SJSA1 (cell line): ENCODE data around the gene RNF150. TPM values are rescaled to one million over a fixed set of nuclear protein-coding genes. Genes with fewer than 3 reads are reported as not detected.

Experiments used
- DNase-seq, 2 experiments: peaks; one replicate each; pipeline ENCODE4 v3.0.0-alpha.2; 2015 to 2020; ENCODE audit warnings: low spot score in 2 of 2, low read depth in 1 of 2
- H3K27ac ChIP-seq: fragments of 250-450 bp; sonication (Bioruptor Pico); 2 replicates; pipeline ENCODE4 v1.5.1; 2020; ENCODE audit warnings: mild to moderate bottlenecking, moderate library complexity
- H3K27me3 ChIP-seq: fragments of 250-450 bp; sonication (Bioruptor Pico); replicated peaks from 2 replicates; pipeline ENCODE4 v1.5.1; 2020; ENCODE audit warnings: mild to moderate bottlenecking, moderate library complexity
- H3K36me3 ChIP-seq: fragments of 250-450 bp; sonication (Bioruptor Pico); 2 replicates; pipeline ENCODE4 v1.5.1; 2020; ENCODE audit warnings: mild to moderate bottlenecking
- H3K4me1 ChIP-seq: fragments of 250-450 bp; sonication (Bioruptor Pico); replicated peaks from 2 replicates; pipeline ENCODE4 v1.6.1; 2021; ENCODE audit warnings: mild to moderate bottlenecking
- H3K4me3 ChIP-seq: fragments of 250-450 bp; sonication (Bioruptor Pico); 2 replicates; pipeline ENCODE4 v1.5.1; 2020; ENCODE audit warnings: mild to moderate bottlenecking
- H3K9me3 ChIP-seq: fragments of 250-450 bp; sonication (Bioruptor Pico); replicated peaks from 2 replicates; pipeline ENCODE4 v1.5.1; 2020; ENCODE audit warnings: mild to moderate bottlenecking
- total RNA-seq: library from RNA; depleted of rRNA; stranded (reverse); fragments of >200 nt; shearing (Covaris generic); gene quantifications from 2 replicates; pipeline ENCODE4 v1.2.3, GENCODE V29; 2014

RNF150 gene
- total RNA-seq, 1 experiment from 2014 or later, result 6.7 TPM

GRCh38 chr4:140947506-140947905, 185.8 kb downstream of the RNF150 start:
- Histone ChIP-seq H3K9me3 (no peaks in the 10 kb centered on the region), H3K27me3 (no peaks in the 10 kb centered on the region), H3K36me3 (no peaks in the 10 kb centered on the region), H3K4me3 (no peak overlapping the region), H3K27ac (no peak overlapping the region), H3K4me1 (peaks cover 26% of the 10 kb centered on the region)
- DNase-seq, result no peak

- Histone ChIP-seq H3K4me1 (peaks cover 29% of the 10 kb centered on the region), H3K27ac (peak overlapping the region; percentile 92), H3K4me3 (no peak overlapping the region), H3K36me3 (no peaks in the 10 kb centered on the region), H3K27me3 (no peaks in the 10 kb centered on the region), H3K9me3 (no peaks in the 10 kb centered on the region)
- DNase-seq, result no peak
Measured at GRCh38 chr4:140945106-140945505, 188.2 kb downstream of the RNF150 start.

GRCh38 chr4:140944572-140944971, 188.7 kb downstream of the RNF150 start:
- H3K27ac ChIP-seq, result peak overlapping the region; percentile 92
- H3K9me3 ChIP-seq, result no peaks in the 10 kb centered on the region
- peaks cover 35% of the 10 kb centered on the region for H3K4me1 ChIP-seq
- H3K36me3 ChIP-seq, result no peaks in the 10 kb centered on the region
- H3K4me3 ChIP-seq, result no peak overlapping the region
- DNase-seq, result peak in 1 of 2 experiments; percentile 51
- no peaks in the 10 kb centered on the region for H3K27me3 ChIP-seq

GRCh38 chr4:140944199-140944515, 189.1 kb downstream of the RNF150 start:
- no peak overlapping the region for H3K4me3 ChIP-seq
- no peak for DNase-seq
- no peaks in the 10 kb centered on the region for H3K27me3 ChIP-seq
- H3K9me3 ChIP-seq, result no peaks in the 10 kb centered on the region
- no peaks in the 10 kb centered on the region for H3K36me3 ChIP-seq
- peaks cover 39% of the 10 kb centered on the region for H3K4me1 ChIP-seq
- H3K27ac ChIP-seq, result peak overlapping the region; percentile 92

GRCh38 chr4:140943486-140944198, 189.6 kb downstream of the RNF150 start:
- H3K9me3 ChIP-seq, result no peaks in the 10 kb centered on the region
- H3K4me3 ChIP-seq, result no peak overlapping the region
- peak overlapping the region; percentile 92 for H3K27ac ChIP-seq
- peak; percentile 60 to 82 for DNase-seq
- no peaks in the 10 kb centered on the region for H3K36me3 ChIP-seq
- H3K4me1 ChIP-seq, result peaks cover 44% of the 10 kb centered on the region
- no peaks in the 10 kb centered on the region for H3K27me3 ChIP-seq

- Histone ChIP-seq H3K9me3 (no peaks in the 10 kb centered on the region), H3K27ac (no peak overlapping the region), H3K4me3 (no peak overlapping the region), H3K36me3 (no peaks in the 10 kb centered on the region), H3K27me3 (no peaks in the 10 kb centered on the region), H3K4me1 (peaks cover 62% of the 10 kb centered on the region)
- DNase-seq, result no peak
Measured at GRCh38 chr4:140940589-140940988, 192.7 kb downstream of the RNF150 start.

GRCh38 chr4:140937866-140938265, 195.4 kb downstream of the RNF150 start:
- Histone ChIP-seq H3K4me3 (no peak overlapping the region), H3K4me1 (peaks cover 40% of the 10 kb centered on the region), H3K27ac (peak overlapping the region; percentile 97), H3K27me3 (no peaks in the 10 kb centered on the region), H3K9me3 (no peaks in the 10 kb centered on the region), H3K36me3 (no peaks in the 10 kb centered on the region)
- peak; percentile 75 to 83 for DNase-seq

GRCh38 chr4:140935254-140935653, 198.0 kb downstream of the RNF150 start:
- DNase-seq, result no peak
- Histone ChIP-seq H3K4me3 (no peak overlapping the region), H3K27ac (no peak overlapping the region), H3K9me3 (no peaks in the 10 kb centered on the region), H3K36me3 (no peaks in the 10 kb centered on the region), H3K27me3 (no peaks in the 10 kb centered on the region), H3K4me1 (peaks cover 45% of the 10 kb centered on the region)

GRCh38 chr4:140932501-140933045, 200.7 kb downstream of the RNF150 start:
- Histone ChIP-seq H3K27ac (no peak overlapping the region), H3K36me3 (no peaks in the 10 kb centered on the region), H3K9me3 (no peaks in the 10 kb centered on the region), H3K27me3 (no peaks in the 10 kb centered on the region), H3K4me3 (no peak overlapping the region), H3K4me1 (peaks cover 20% of the 10 kb centered on the region)
- no peak for DNase-seq

GRCh38 chr4:140931911-140932310, 201.4 kb downstream of the RNF150 start:
- no peak overlapping the region for H3K27ac ChIP-seq
- no peak for DNase-seq

GRCh38 chr4:140930557-140930956, 202.7 kb downstream of the RNF150 start:
- no peaks in the 10 kb centered on the region for H3K36me3 ChIP-seq
- H3K9me3 ChIP-seq, result no peaks in the 10 kb centered on the region
- H3K27ac ChIP-seq, result no peak overlapping the region
- no peak for DNase-seq
- peaks cover 18% of the 10 kb centered on the region for H3K4me1 ChIP-seq
- H3K27me3 ChIP-seq, result no peaks in the 10 kb centered on the region
- H3K4me3 ChIP-seq, result no peak overlapping the region

More at GRCh38 chr4:140931911-140932310, 201.4 kb downstream of the RNF150 start:
- H3K36me3 ChIP-seq, result no peaks in the 10 kb centered on the region
- no peaks in the 10 kb centered on the region for H3K9me3 ChIP-seq
- H3K4me3 ChIP-seq, result no peak overlapping the region
- peaks cover 17% of the 10 kb centered on the region for H3K4me1 ChIP-seq
- no peaks in the 10 kb centered on the region for H3K27me3 ChIP-seq

GRCh38 chr4:140930011-140930410, 203.3 kb downstream of the RNF150 start:
- Histone ChIP-seq H3K4me1 (peaks cover 18% of the 10 kb centered on the region), H3K27me3 (no peaks in the 10 kb centered on the region), H3K36me3 (no peaks in the 10 kb centered on the region), H3K9me3 (no peaks in the 10 kb centered on the region), H3K4me3 (no peak overlapping the region), H3K27ac (no peak overlapping the region)
- DNase-seq, result no peak

GRCh38 chr4:140928880-140929279, 204.4 kb downstream of the RNF150 start:
- Histone ChIP-seq H3K4me3 (no peak overlapping the region), H3K36me3 (no peaks in the 10 kb centered on the region), H3K27me3 (no peaks in the 10 kb centered on the region), H3K4me1 (peaks cover 18% of the 10 kb centered on the region), H3K9me3 (no peaks in the 10 kb centered on the region), H3K27ac (no peak overlapping the region)
- no peak for DNase-seq

- Histone ChIP-seq H3K27me3 (no peaks in the 10 kb centered on the region), H3K9me3 (no peaks in the 10 kb centered on the region), H3K36me3 (no peaks in the 10 kb centered on the region), H3K4me3 (no peak overlapping the region), H3K27ac (no peak overlapping the region), H3K4me1 (peaks cover 12% of the 10 kb centered on the region)
- no peak for DNase-seq
Measured at GRCh38 chr4:140926672-140927071, 206.6 kb downstream of the RNF150 start.

GRCh38 chr4:140925417-140925816, 207.9 kb downstream of the RNF150 start:
- Histone ChIP-seq H3K27ac (no peak overlapping the region), H3K27me3 (no peaks in the 10 kb centered on the region), H3K36me3 (no peaks in the 10 kb centered on the region), H3K9me3 (no peaks in the 10 kb centered on the region), H3K4me1 (peaks cover 6% of the 10 kb centered on the region), H3K4me3 (no peak overlapping the region)
- no peak for DNase-seq
